SK-N-SH (cell line): Measurements from ENCODE around the gene NTM. TPM values are rescaled to one million over a fixed set of nuclear protein-coding genes. Genes with fewer than 3 reads are reported as not detected.
"Not testable (repeated sequence)": the region's sequence is repeated elsewhere in the genome, so short reads cannot be mapped to it uniquely, and the experiment has no call there.

Source experiments
- CTCF ChIA-PET: fragments of 300-600, 350-600 bp; formaldehyde crosslinking; extraction: SDS; loops from one replicate; lab custom pipeline; 2021; lab: Yijun Ruan, JAX
- POLR2A ChIA-PET: fragments of 350-600 bp; sonication (Branson Sonifier 250); formaldehyde crosslinking; extraction: SDS; loops from one replicate; lab custom pipeline; 2020; ENCODE audit warnings: antibody characterized with exemption, inconsistent platforms; lab: Yijun Ruan, JAX
- DNase-seq: peaks from one replicate; pipeline ENCODE4 v3.0.0; 2012
- H2AFZ ChIP-seq: fragments of 200-600 bp; sonication (generic); 2 replicates; pipeline ENCODE4 v1.8.1; 2016; ENCODE audit warnings: antibody characterized with exemption, mild to moderate bottlenecking, low read depth
- H3F3A ChIP-seq: fragments of 200-600 bp; sonication (generic); replicated peaks from 2 replicates; pipeline ENCODE3; 2016; ENCODE audit warnings: antibody characterized with exemption, mild to moderate bottlenecking; ENCODE audit not compliant: insufficient read depth
- H3K27ac ChIP-seq, 2 experiments: fragments of 200-500 bp in 1 of 2; fragments of 200-600 bp in 1 of 2; sonication (Bioruptor generic) in 1 of 2; sonication (generic), shearing (Covaris generic) in 1 of 2; 2 replicates each; pipeline versions ENCODE4 v1.5.1 to v1.6.1; 2014 to 2016; ENCODE audit warnings: low read depth in 2 of 2, inconsistent platforms in 1 of 2, low read length in 1 of 2, mild to moderate bottlenecking in 1 of 2, mixed read lengths in 1 of 2
- H3K27me3 ChIP-seq: fragments of 200-600 bp; sonication (generic), shearing (Covaris generic); 2 replicates; pipeline ENCODE4 v1.6.1; 2016; ENCODE audit warnings: mixed run types; ENCODE audit not compliant: insufficient read depth
- H3K36me3 ChIP-seq, 2 experiments: fragments of 200-500 bp in 1 of 2; fragments of 200-600 bp in 1 of 2; sonication (Bioruptor generic) in 1 of 2; sonication (generic) in 1 of 2; replicated peaks in 1 of 2; 2 replicates each; pipeline versions ENCODE3 to v1.5.1; 2014 to 2016; ENCODE audit warnings: low read length in 1 of 2, mild to moderate bottlenecking in 1 of 2; ENCODE audit not compliant: insufficient read depth in 2 of 2, control insufficient read depth in 1 of 2
- H3K4me1 ChIP-seq, 2 experiments: fragments of 200-500 bp in 1 of 2; fragments of 200-600 bp in 1 of 2; sonication (Bioruptor generic) in 1 of 2; sonication (generic), shearing (Covaris generic) in 1 of 2; 2 replicates each; pipeline versions ENCODE4 v1.5.1 to v1.6.1; 2014 to 2016; ENCODE audit warnings: low read depth in 1 of 2, low read length in 1 of 2, mixed run types in 1 of 2; ENCODE audit not compliant: insufficient read depth in 2 of 2, control insufficient read depth in 1 of 2
- H3K4me2 ChIP-seq: fragments of 200-600 bp; sonication (generic), shearing (Covaris generic); 2 replicates; pipeline ENCODE4 v1.6.1; 2017; ENCODE audit warnings: mixed run types
- H3K4me3 ChIP-seq, 2 experiments: fragments of 200-500 bp in 1 of 2; fragments of 200-600 bp in 1 of 2; sonication (Bioruptor generic) in 1 of 2; sonication (generic), shearing (Covaris generic) in 1 of 2; 2 replicates each; pipeline versions ENCODE4 v1.5.1 to v1.8.1; 2014 to 2016; ENCODE audit warnings: low read depth in 2 of 2, inconsistent platforms in 1 of 2, low read length in 1 of 2, mild to moderate bottlenecking in 1 of 2, mixed read lengths in 1 of 2, moderate library complexity in 1 of 2
- H3K79me2 ChIP-seq: fragments of 200-600 bp; sonication (generic); 2 replicates; pipeline ENCODE4 v1.8.1; 2017; ENCODE audit warnings: mild to moderate bottlenecking; ENCODE audit not compliant: insufficient read depth
- H3K9ac ChIP-seq: fragments of 200-600 bp; sonication (generic); 2 replicates; pipeline ENCODE4 v1.6.1; 2017; ENCODE audit warnings: mixed run types
- H3K9me2 ChIP-seq: fragments of 200-600 bp; sonication (generic); 2 replicates; pipeline ENCODE4 v1.6.1; 2017; ENCODE audit warnings: mixed run types
- H3K9me3 ChIP-seq: fragments of 200-600 bp; sonication (generic); 2 replicates; pipeline ENCODE4 v1.6.1; 2017; ENCODE audit warnings: mixed run types, mild to moderate bottlenecking, moderate library complexity
- H4K20me1 ChIP-seq: fragments of 200-600 bp; sonication (generic); 2 replicates; pipeline ENCODE4 v1.6.1; 2017; ENCODE audit warnings: mild to moderate bottlenecking, mixed run types; ENCODE audit not compliant: insufficient read depth
- CHD2 ChIP-seq: fragments of 150-350 bp; IDR thresholded peaks from 2 replicates; pipeline ENCODE4 v1.6.1; 2018; ENCODE audit warnings: low read length; ENCODE audit not compliant: partially characterized antibody
- ELF1 ChIP-seq: IDR thresholded peaks from 2 replicates; pipeline ENCODE4 v1.4.0; 2012
- FOXM1 ChIP-seq: IDR thresholded peaks from 2 replicates; pipeline ENCODE4 v1.4.0; 2012; ENCODE audit warnings: low read depth, mild to moderate bottlenecking
- GATA2 ChIP-seq: sonication (generic); formaldehyde crosslinking; IDR thresholded peaks from 2 replicates; pipeline ENCODE4 v1.5.0; 2020; ENCODE audit warnings: mild to moderate bottlenecking, missing genetic modification reagents
- MXI1 ChIP-seq: IDR thresholded peaks from 2 replicates; pipeline ENCODE4 v1.6.1; 2012; ENCODE audit warnings: mild to moderate bottlenecking, low read depth, low read length, improper control_type of control experiment
- PBX3 ChIP-seq: IDR thresholded peaks from 2 replicates; pipeline ENCODE4; 2012
- RAD21 ChIP-seq: IDR thresholded peaks from 2 replicates; pipeline ENCODE4 v1.6.1; 2012; ENCODE audit warnings: mild to moderate bottlenecking, low read length
- REST ChIP-seq: IDR thresholded peaks from 2 replicates; pipeline ENCODE4 v1.6.1; 2012; ENCODE audit warnings: mild to moderate bottlenecking, low read depth, low read length, moderate library complexity
- RXRA ChIP-seq: IDR thresholded peaks from 2 replicates; pipeline ENCODE4 v1.4.0; 2012; ENCODE audit warnings: low read depth, mild to moderate bottlenecking, borderline replicate concordance
- SIN3A ChIP-seq: IDR thresholded peaks from 2 replicates; pipeline ENCODE4 v1.6.1; 2012; ENCODE audit warnings: low read depth, mild to moderate bottlenecking, low read length, moderate library complexity, borderline replicate concordance
- TAF1 ChIP-seq: IDR thresholded peaks from 2 replicates; pipeline ENCODE4 v1.6.1; 2012; ENCODE audit warnings: low read depth, mild to moderate bottlenecking, low read length, moderate library complexity, borderline replicate concordance
- TCF12 ChIP-seq: IDR thresholded peaks from 2 replicates; pipeline ENCODE4 v1.4.0; 2012
- ZBTB33 ChIP-seq: IDR thresholded peaks from 2 replicates; pipeline ENCODE4 v1.4.0; 2012; ENCODE audit warnings: low read depth, borderline replicate concordance
- WGBS: methylation state at CpG from one replicate; pipeline ENCODE4 v1.1.6; 2017; ENCODE audit warnings: low lambda C conversion rate; 5-methylcytosine and 5-hydroxymethylcytosine counted together
- polyA plus RNA-seq, 3 experiments: library from polyadenylated mRNA; depleted of rRNA; stranded (reverse); fragments of >200 nt; gene quantifications; 2 replicates each; pipeline ENCODE4 v1.2.3, GENCODE V29; 2012

The NTM gene
- polyA plus RNA-seq, 1 of the 3 experiments (the other 2 are of a cell fraction) = 20.0 TPM

- H3K36me3 ChIP-seq = no peaks in the 10 kb centered on the region
- H3K9me2 ChIP-seq = no peaks in the 10 kb centered on the region
- H3F3A ChIP-seq = no peaks in the 10 kb centered on the region
- TF ChIP-seq FOXM1 (no peak), TAF1 (no peak), GATA2 (CRISPR knock-in tag) (no peak), SIN3A (no peak), TCF12 (no peak), RAD21 (no peak), RXRA (no peak), CHD2 (no peak), REST (no peak), PBX3 (no peak), MXI1 (no peak), ZBTB33 (no peak), ELF1 (no peak)
- CTCF ChIA-PET = interaction anchor here (0.9 to 3.8 kb wide), 5 partner anchors 9 to 614 kb away, joined by 3 to 20 read pairs (median 10); no protein-coding TSS in a partner anchor
- no peaks in the 10 kb centered on the region for H3K79me2 ChIP-seq
- H3K9ac ChIP-seq = no peak overlapping the region
- H3K9me3 ChIP-seq = no peaks in the 10 kb centered on the region
- H2AFZ ChIP-seq = no peak overlapping the region
- POLR2A ChIA-PET = no interaction called here
- H3K4me1 ChIP-seq = no peaks in the 10 kb centered on the region
- no peak for DNase-seq
- no peak overlapping the region for H3K27ac ChIP-seq
- H4K20me1 ChIP-seq = no peaks in the 10 kb centered on the region
- 49% methylated on average over 13 of the region's 13 CpGs for WGBS
- H3K27me3 ChIP-seq = no peaks in the 10 kb centered on the region; the same call in 1 of the 2 replicates
- H3K4me3 ChIP-seq = no peak overlapping the region
- H3K4me2 ChIP-seq = no peak overlapping the region
These were observed 308.4 kb downstream of the NTM start for GRCh38 chr11:131678658-131679340.

DNA sequence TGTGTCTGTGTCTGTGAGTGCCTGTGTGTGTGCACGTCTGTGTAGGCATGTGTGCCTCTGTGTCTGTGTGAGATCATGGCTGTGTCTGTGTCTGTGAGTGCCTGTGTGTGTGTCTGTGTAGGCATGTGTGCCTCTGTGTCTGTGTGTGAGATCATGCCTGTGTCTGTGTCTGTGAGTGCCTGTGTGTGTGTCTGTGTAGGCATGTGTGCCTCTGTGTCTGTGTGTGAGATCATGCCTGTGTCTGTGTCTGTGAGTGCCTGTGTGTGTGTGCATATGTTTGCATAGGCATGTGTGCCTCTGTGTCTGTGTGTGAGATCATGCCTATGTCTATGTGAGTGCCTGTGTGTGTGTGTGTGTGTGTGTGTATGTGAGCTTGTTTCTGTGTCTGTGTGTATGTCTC is 310.0 kb downstream of the NTM start:
- H3K9me2 ChIP-seq, H3K79me2 ChIP-seq, CTCF ChIA-PET, H3K4me3 ChIP-seq, H3K36me3 ChIP-seq, H3K9me3 ChIP-seq, H3K4me1 ChIP-seq, DNase-seq, H4K20me1 ChIP-seq, H2AFZ ChIP-seq, H3K27me3 ChIP-seq, POLR2A ChIA-PET, H3K4me2 ChIP-seq, H3K27ac ChIP-seq, H3K9ac ChIP-seq, H3F3A ChIP-seq: not testable (repeated sequence)
- WGBS = 50% methylated on average over 1 of the region's 1 CpG
